Measurements from ENCODE around the gene FSTL1. TPM values are rescaled to one million over a fixed set of nuclear protein-coding genes. Genes with fewer than 3 reads are reported as not detected.

FSTL1 gene
- total RNA-seq, 1 donor from 2014 or later: 142 TPM

DNA sequence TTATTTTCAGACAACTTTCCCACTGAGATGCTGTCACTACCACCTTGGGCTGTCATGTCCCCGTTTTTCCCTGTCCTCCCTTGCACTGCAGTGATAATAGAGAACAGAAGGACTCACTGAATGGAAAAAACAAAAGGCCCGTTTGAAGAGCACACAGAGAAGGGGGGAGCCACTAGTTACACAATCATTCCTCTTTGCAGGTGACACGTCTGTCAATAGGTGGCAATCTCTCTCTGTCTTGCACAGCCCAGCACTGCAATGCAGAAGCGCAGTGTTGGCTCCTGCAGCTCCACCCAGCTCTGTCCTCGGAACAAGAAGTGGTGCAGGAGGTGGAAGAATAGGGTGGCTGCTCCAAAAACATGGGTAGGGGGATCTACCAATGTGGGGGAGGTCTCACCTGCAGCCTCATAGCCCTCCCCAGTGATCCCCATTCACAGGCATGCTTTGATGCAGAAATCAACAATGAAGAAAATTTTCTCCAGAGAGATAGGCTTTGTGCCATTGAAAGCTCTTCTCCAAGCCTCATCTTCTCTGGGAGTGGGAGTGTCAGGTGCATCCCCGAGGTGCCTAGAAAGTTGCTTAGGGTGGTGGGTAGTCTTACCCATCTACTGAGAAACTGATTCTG lies 31.8 kb downstream of the FSTL1 start:
- no peaks in the 10 kb centered on the region for H3K27me3 ChIP-seq (ENCODE audit: control insufficient read depth, insufficient read depth, low read length)
- no peak for DNase-seq (ENCODE audit: low read depth)
- TF ChIP-seq, protein P1, sequence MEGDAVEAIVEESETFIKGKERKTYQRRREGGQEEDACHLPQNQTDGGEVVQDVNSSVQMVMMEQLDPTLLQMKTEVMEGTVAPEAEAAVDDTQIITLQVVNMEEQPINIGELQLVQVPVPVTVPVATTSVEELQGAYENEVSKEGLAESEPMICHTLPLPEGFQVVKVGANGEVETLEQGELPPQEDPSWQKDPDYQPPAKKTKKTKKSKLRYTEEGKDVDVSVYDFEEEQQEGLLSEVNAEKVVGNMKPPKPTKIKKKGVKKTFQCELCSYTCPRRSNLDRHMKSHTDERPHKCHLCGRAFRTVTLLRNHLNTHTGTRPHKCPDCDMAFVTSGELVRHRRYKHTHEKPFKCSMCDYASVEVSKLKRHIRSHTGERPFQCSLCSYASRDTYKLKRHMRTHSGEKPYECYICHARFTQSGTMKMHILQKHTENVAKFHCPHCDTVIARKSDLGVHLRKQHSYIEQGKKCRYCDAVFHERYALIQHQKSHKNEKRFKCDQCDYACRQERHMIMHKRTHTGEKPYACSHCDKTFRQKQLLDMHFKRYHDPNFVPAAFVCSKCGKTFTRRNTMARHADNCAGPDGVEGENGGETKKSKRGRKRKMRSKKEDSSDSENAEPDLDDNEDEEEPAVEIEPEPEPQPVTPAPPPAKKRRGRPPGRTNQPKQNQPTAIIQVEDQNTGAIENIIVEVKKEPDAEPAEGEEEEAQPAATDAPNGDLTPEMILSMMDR (IDR thresholded peaks at IDR 0.05; ENCODE audit: insufficient read depth, low read length, poor library complexity, severe bottlenecking): peak; percentile 80
- H3K4me3 ChIP-seq (ENCODE audit: low read depth, low read length): no peak overlapping the region
- no peaks in the 10 kb centered on the region for H3K36me3 ChIP-seq (ENCODE audit: control insufficient read depth, insufficient read depth, low read length)

DNA sequence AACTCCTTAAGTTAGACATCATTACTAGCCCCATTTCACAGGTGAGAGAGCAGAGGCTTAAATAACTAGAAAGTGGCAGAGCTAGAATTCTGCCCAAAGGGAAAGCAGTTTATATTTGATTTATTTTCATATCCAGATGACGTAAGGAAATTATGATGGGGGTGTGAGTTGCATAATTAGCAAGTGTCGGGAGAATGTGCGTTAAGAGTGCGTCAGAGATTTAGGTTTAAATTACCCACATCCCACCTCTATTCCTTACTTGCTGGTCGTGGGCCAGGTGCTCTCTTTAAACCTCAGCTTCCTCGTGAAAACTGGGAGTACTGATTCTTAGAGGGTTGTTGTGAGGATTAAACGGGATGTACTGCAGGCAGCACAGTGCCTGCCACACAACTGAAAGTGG lies 32.3 kb downstream of the FSTL1 start:
- Histone ChIP-seq H3K27me3 (ENCODE audit: control insufficient read depth, insufficient read depth, low read length) (no peaks in the 10 kb centered on the region), H3K4me3 (ENCODE audit: low read depth, low read length) (no peak overlapping the region), H3K36me3 (ENCODE audit: control insufficient read depth, insufficient read depth, low read length) (no peaks in the 10 kb centered on the region)
- DNase-seq (ENCODE audit: low read depth): no peak
- TF ChIP-seq, protein P1 (IDR thresholded peaks at IDR 0.05; ENCODE audit: insufficient read depth, low read length, poor library complexity, severe bottlenecking): no peak

DNA sequence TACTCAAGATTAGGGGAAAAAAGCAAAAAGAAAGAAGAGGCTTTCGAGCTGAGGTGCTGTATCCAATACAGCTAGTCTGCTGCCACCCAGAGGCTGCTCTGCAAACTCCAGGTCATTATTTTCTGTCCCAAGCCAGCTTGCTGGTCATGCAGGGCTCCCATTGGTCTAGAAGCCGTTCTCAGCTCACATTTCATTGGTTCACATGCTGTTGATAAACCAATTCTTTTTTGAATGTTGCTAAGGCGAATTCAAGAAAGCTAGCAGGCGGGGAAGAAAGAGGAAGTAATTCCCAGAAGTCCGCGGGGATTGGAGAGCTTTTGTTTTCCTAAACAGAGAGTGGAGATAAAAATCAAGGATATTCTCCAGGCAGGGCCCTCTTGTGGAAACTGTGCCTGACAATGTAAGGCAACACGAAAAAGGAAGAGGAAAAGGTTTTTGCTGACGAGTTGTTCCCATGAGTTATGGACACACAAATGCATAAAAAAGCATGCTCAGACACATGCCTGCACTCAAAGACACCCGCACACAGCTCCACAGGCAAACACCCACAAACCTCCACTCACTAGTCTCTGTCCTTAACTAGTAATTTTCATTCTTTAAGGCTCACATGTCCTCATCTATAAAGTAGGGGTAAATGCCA lies 33.4 kb downstream of the FSTL1 start:
- H3K27me3 ChIP-seq (ENCODE audit: control insufficient read depth, insufficient read depth, low read length): no peaks in the 10 kb centered on the region
- TF ChIP-seq, protein P1 (IDR thresholded peaks at IDR 0.05; ENCODE audit: insufficient read depth, low read length, poor library complexity, severe bottlenecking): peak; percentile 74
- no peak overlapping the region for H3K4me3 ChIP-seq (ENCODE audit: low read depth, low read length)
- peak; percentile 97 for DNase-seq (ENCODE audit: low read depth)
- H3K36me3 ChIP-seq (ENCODE audit: control insufficient read depth, insufficient read depth, low read length): no peaks in the 10 kb centered on the region

DNA sequence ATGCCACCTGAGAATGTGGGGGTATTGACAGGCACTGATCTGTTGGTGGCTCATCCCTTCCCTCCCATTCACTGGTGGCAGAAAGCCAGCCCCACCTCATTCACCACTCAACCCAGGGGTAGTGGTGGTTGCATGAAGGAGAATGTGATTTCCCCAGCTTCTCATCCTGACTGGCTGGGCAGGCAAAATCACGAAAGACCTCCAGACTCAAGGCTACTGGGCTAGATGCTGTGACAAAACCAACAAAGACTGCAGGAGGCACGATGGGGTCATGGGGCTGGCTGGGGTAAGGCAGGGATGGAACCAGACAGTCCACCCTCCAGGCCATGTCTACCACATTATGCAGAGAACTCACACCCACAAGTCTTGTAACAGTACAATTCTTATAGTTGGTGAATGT lies 33.9 kb downstream of the FSTL1 start:
- no peak for DNase-seq (ENCODE audit: low read depth)
- TF ChIP-seq, protein P1 (IDR thresholded peaks at IDR 0.05; ENCODE audit: insufficient read depth, low read length, poor library complexity, severe bottlenecking): no peak
- H3K36me3 ChIP-seq (ENCODE audit: control insufficient read depth, insufficient read depth, low read length): no peaks in the 10 kb centered on the region
- H3K27me3 ChIP-seq (ENCODE audit: control insufficient read depth, insufficient read depth, low read length): no peaks in the 10 kb centered on the region
- no peak overlapping the region for H3K4me3 ChIP-seq (ENCODE audit: low read depth, low read length)

DNA sequence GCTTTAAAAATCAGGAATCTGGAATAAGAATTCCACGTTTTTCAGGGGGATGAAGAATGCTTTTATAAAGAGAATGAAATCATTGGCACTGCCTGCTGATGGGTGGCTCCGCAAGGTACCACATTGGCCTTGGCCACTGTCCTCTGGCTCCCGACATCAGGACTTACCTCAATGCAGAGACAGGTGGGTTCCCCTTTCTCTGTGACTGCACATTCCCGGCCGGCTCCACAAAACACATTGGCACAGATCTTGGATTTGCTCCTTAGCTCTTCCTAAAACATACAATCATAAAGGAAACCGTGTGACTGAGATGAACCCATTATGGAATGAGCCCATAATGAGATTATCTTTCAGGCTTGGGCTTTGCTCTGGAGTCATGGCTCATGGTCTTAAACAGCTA lies 35.0 kb downstream of the FSTL1 start:
- DNase-seq (ENCODE audit: low read depth): no peak
- TF ChIP-seq, protein P1 (IDR thresholded peaks at IDR 0.05; ENCODE audit: insufficient read depth, low read length, poor library complexity, severe bottlenecking): no peak
- Histone ChIP-seq H3K27me3 (ENCODE audit: control insufficient read depth, insufficient read depth, low read length) (no peaks in the 10 kb centered on the region), H3K4me3 (ENCODE audit: low read depth, low read length) (no peak overlapping the region), H3K36me3 (ENCODE audit: control insufficient read depth, insufficient read depth, low read length) (peaks cover 1% of the 10 kb centered on the region)

DNA sequence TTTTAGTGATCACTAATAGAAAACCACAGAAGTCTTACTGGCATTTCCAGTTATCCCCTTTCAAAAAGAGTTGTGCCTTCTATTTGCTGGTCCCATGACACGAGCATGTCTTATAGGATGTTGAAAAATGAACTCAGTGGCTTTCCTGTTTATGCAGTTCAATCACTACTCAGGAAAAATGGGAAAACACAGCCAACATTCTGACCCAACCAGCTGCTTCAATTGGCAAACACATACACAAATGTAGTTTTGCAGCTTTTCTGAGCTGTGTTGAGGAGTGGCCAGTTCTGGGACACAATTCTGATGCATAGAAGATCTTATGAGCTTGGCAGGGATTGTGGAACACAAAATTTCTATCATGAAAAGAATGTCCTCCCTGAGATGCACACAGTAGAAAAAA lies 40.3 kb downstream of the FSTL1 start:
- Histone ChIP-seq H3K27me3 (ENCODE audit: control insufficient read depth, insufficient read depth, low read length) (no peaks in the 10 kb centered on the region), H3K36me3 (ENCODE audit: control insufficient read depth, insufficient read depth, low read length) (peaks cover 5% of the 10 kb centered on the region), H3K4me3 (ENCODE audit: low read depth, low read length) (no peak overlapping the region)
- TF ChIP-seq, protein P1 (IDR thresholded peaks at IDR 0.05; ENCODE audit: insufficient read depth, low read length, poor library complexity, severe bottlenecking): no peak
- no peak for DNase-seq (ENCODE audit: low read depth)

All from kidney epithelial cell (primary cell).